Progenitor cell of endocrine pancreas (in vitro differentiated cells): ENCODE results near the gene LRMDA. TPM values are rescaled to one million over a fixed set of nuclear protein-coding genes. Genes with fewer than 3 reads are reported as not detected.

ENCODE experiments used
- DNase-seq: peaks from one replicate; pipeline ENCODE4 v3.0.0; 2021; ENCODE audit warnings: low spot score; ENCODE audit not compliant: unreplicated experiment
- H3K27ac Mint-ChIP-seq: 2 replicates; pipeline ENCODE4 v1.8.0; 2021; ENCODE audit warnings: mild to moderate bottlenecking, moderate library complexity, mixed read lengths
- H3K27me3 Mint-ChIP-seq: 2 replicates; pipeline ENCODE4 v1.8.0; 2021; ENCODE audit warnings: mixed read lengths
- H3K36me3 Mint-ChIP-seq: 2 replicates; pipeline ENCODE4 v1.8.0; 2022; ENCODE audit warnings: mixed read lengths; ENCODE audit not compliant: insufficient read depth
- H3K4me1 Mint-ChIP-seq: 2 replicates; pipeline ENCODE4 v1.8.0; 2021; ENCODE audit warnings: low read depth, mixed read lengths
- H3K4me3 Mint-ChIP-seq: 2 replicates; pipeline ENCODE4 v1.8.0; 2021; ENCODE audit warnings: low read depth, mild to moderate bottlenecking, moderate library complexity, mixed read lengths
- H3K9me3 Mint-ChIP-seq: 2 replicates; pipeline ENCODE4 v1.8.0; 2021; ENCODE audit warnings: low read depth, mixed read lengths
- total RNA-seq: library from RNA; stranded (reverse); gene quantifications from 2 replicates; pipeline ENCODE4 v1.2.1, GENCODE V29; 2021
- TF ChIP-seq, protein P1 (sequence below): fragments of 200-600 bp; sonication (generic); IDR thresholded peaks from one replicate; pipeline ENCODE4 v1.5.0; 2021; ENCODE audit warnings: antibody characterized with exemption, mild to moderate bottlenecking; ENCODE audit not compliant: unreplicated experiment

Gene LRMDA
- total RNA-seq, 1 donor from 2014 or later = 6.5 TPM

DNA sequence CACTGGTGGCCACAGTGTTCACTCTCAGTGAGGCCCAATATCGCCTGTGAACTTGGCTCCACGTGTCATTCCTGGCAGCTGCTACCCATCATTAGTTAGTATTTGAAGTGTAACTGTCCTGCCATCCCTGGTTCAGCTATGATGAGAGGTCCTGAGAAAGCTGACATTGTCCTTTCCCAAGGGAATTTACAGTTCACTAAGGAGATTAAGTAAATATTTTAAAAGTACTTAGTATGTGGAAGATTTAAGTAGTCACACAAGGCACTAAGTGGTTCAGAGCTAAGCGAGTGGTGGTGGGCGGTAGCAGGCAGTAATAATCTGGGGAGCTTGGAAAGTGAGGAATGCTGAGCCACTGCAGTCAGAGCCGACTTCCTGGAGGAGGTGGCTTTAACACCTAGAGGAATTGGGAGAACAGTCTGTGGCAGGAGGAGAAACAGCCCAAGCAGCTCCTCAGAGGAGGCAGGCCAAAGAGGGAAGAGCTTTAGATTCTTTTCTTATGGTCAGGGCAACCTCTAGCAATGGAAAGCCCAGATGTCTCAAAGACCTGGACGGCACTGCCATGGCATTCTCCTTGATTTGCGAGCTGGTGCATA lies 519.7 kb downstream of the LRMDA start:
- H3K36me3 Mint-ChIP-seq = no peaks in the 10 kb centered on the region
- peaks cover 23% of the 10 kb centered on the region for H3K4me1 Mint-ChIP-seq

DNA sequence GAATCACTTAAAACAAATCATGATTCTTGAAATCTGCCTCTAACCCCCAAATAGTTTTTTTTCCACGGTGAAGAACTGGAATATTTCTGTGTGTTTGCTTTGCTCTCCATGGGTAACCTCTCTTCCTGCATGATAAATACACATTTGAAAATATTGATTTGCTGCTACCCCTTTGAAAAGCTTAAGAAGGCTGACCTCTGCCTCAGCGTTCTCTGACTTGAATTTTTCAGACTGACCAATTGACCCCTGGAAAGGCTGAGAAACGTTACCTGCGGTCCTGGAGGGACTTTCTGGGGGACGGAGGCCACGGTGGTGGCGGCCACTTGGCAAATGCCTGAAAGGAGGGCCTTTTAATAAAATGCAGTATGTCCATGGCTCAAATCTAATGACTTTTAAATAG lies 520.2 kb downstream of the LRMDA start:
- no peaks in the 10 kb centered on the region for H3K36me3 Mint-ChIP-seq
- no peak overlapping the region for H3K27ac Mint-ChIP-seq
- peaks cover 23% of the 10 kb centered on the region for H3K4me1 Mint-ChIP-seq
- H3K27me3 Mint-ChIP-seq = peaks cover 11% of the 10 kb centered on the region
- H3K4me3 Mint-ChIP-seq = no peak overlapping the region
- TF ChIP-seq, protein P1, sequence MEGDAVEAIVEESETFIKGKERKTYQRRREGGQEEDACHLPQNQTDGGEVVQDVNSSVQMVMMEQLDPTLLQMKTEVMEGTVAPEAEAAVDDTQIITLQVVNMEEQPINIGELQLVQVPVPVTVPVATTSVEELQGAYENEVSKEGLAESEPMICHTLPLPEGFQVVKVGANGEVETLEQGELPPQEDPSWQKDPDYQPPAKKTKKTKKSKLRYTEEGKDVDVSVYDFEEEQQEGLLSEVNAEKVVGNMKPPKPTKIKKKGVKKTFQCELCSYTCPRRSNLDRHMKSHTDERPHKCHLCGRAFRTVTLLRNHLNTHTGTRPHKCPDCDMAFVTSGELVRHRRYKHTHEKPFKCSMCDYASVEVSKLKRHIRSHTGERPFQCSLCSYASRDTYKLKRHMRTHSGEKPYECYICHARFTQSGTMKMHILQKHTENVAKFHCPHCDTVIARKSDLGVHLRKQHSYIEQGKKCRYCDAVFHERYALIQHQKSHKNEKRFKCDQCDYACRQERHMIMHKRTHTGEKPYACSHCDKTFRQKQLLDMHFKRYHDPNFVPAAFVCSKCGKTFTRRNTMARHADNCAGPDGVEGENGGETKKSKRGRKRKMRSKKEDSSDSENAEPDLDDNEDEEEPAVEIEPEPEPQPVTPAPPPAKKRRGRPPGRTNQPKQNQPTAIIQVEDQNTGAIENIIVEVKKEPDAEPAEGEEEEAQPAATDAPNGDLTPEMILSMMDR = no peak
- H3K9me3 Mint-ChIP-seq = no peaks in the 10 kb centered on the region
- no peak for DNase-seq

More for the DNA sequence above, 519.7 kb downstream of the LRMDA start:
- DNase-seq = no peak
- TF ChIP-seq, protein P1 = no peak
- Mint-ChIP-seq H3K9me3 (no peaks in the 10 kb centered on the region), H3K27ac (peak overlapping the region; percentile 11), H3K4me3 (no peak overlapping the region), H3K27me3 (peaks cover 11% of the 10 kb centered on the region)

DNA sequence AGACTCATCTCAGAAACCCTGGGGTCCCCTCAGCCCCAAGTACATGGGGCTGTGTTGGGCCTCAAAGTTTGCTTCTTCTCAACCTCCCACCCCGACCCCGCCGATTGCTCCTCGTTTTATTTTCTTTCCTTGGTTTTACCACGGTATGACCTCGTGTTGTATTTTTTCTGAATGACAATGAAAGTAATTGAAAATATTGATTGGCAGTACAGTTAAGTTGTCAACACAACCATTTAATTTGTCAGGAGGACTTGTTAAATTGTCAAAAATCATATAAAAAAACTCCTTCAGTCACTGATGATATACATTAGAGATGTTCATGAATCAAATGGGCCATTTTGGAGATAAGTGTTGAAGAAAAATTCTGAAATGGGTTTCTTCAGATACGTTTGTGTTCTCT lies 520.7 kb downstream of the LRMDA start:
- Mint-ChIP-seq H3K4me1 (peaks cover 23% of the 10 kb centered on the region), H3K27me3 (peaks cover 11% of the 10 kb centered on the region), H3K27ac (no peak overlapping the region), H3K9me3 (no peaks in the 10 kb centered on the region), H3K4me3 (no peak overlapping the region), H3K36me3 (no peaks in the 10 kb centered on the region)
- no peak for DNase-seq
- TF ChIP-seq, protein P1 = no peak

DNA sequence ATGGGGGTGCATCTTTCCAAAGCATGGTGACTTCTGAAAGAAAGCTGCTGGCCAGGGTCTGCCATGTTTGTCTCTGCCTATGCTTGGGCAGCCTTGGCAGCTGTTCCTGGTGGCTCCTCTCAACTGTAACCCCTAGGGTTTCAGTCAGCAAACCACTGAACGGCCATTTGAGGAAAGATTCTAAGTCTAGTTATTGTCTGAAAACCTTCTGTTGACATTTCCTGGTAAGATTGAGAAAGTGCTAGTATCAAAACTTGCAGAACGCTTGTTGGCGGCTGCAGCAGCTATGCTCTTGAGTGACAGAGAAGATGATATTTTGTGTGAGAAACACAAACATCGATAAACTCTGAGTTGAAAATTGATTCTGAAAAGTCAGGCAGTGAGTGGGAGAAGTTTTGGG lies 523.1 kb downstream of the LRMDA start:
- Mint-ChIP-seq H3K4me3 (no peak overlapping the region), H3K36me3 (no peaks in the 10 kb centered on the region), H3K27ac (no peak overlapping the region), H3K27me3 (peaks cover 5% of the 10 kb centered on the region), H3K9me3 (no peaks in the 10 kb centered on the region), H3K4me1 (peaks cover 25% of the 10 kb centered on the region)
- no peak for DNase-seq
- TF ChIP-seq, protein P1 = no peak

DNA sequence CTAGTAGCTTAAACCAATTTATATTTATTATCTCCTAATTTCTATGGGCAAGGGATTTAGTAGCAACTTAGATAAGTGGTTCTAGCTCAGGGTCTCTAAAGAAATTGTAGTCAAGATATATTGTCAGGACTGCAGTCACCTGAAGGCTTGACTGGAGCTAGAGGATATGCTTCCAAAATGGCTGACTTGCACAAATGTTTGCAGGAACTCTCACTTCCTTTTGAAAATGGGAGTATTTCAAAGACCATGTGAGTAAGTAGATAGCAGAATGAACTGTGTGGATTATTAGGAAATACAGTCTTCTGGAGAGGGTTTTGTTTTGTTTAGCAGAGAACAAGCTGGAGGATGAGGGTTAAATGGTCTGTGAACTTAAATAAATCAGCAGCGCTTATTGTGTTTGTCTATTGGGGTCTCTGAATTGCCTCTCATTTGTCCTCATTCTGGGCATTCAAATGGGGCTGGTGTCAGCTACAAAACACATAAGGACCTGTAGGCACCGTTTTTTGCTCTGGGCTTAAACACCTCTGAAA lies 524.6 kb downstream of the LRMDA start:
- Mint-ChIP-seq H3K4me3 (no peak overlapping the region), H3K36me3 (no peaks in the 10 kb centered on the region), H3K9me3 (no peaks in the 10 kb centered on the region), H3K27me3 (no peaks in the 10 kb centered on the region), H3K27ac (no peak overlapping the region), H3K4me1 (peaks cover 18% of the 10 kb centered on the region)
- TF ChIP-seq, protein P1 = no peak
- no peak for DNase-seq
